CD4-positive, alpha-beta T cell treated with Interleukin-12 subunit alpha and Interleukin-12 subunit beta, for 1 hour (primary cell): ENCODE data around the gene SLC12A3.
"Not testable (repeated sequence)": the region's sequence is repeated elsewhere in the genome, so short reads cannot be mapped to it uniquely, and the experiment has no call there.

Experiments used
- DNase-seq: peaks from one replicate; pipeline ENCODE4 v3.0.0-alpha.2; 2020

Gene SLC12A3

DNA sequence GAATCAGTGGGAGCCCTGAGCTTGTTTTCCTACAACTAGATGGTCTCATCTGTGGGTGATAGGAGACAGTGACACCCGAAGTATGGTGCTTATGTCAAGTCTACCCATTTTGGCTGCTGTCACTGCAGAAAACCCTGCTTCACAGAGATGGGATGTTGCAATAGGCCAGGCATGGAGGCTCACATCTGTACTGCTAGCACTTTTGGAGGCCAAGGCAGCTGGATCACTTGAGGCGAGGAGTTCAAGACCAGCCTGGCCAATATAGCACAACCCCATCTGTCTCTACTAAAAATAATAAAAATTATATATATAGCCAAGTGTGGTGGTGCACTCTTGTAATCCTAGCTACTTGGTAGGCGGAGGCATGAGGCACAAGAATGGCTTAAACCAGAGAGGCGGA is 64.6 kb downstream of the SLC12A3 start:
- DNase-seq, result no peak

- no peak for DNase-seq
Observed at GRCh38 chr16:56930486-56931270, 65.7 kb downstream of the SLC12A3 start.

DNA sequence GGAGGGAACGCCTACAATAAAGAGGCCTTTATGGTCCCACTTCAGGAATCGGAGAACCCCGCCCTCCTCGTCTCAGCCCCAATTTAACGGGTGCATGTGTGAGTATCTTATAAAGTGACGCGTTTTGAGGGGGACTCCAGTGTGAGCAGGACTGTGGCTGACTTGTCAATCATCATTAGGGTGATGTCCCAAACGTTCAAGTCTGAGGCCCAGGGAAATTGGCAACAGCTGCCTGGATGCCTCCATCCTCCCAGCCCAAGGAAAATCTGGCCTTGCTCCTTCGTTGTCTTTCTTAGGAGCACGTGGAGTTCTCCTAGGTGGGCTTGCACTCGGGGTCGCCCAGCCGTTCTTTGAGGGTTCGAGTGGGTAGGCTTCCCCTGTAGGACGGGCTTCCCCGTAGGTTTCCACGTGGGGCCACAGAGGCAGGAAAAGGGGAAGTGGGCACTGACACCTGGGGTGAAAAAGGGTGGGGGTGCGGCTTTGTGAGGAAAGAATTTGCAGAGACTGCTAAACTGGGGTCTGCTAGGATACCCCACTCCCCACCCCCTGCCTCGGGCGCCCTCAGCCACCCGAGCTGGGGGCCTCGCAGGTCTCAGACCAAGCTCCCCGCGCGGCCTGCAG is 66.4 kb downstream of the SLC12A3 start:
- no peak for DNase-seq

- peak; percentile 99 for DNase-seq
Observed at GRCh38 chr16:56931892-56932720, 67.1 kb downstream of the SLC12A3 start, which contains the start of gene HERPUD1. HERPUD1 (plus strand) TSS chr16:56932142; CDS start chr16:56932245, 103 bp downstream.

DNA sequence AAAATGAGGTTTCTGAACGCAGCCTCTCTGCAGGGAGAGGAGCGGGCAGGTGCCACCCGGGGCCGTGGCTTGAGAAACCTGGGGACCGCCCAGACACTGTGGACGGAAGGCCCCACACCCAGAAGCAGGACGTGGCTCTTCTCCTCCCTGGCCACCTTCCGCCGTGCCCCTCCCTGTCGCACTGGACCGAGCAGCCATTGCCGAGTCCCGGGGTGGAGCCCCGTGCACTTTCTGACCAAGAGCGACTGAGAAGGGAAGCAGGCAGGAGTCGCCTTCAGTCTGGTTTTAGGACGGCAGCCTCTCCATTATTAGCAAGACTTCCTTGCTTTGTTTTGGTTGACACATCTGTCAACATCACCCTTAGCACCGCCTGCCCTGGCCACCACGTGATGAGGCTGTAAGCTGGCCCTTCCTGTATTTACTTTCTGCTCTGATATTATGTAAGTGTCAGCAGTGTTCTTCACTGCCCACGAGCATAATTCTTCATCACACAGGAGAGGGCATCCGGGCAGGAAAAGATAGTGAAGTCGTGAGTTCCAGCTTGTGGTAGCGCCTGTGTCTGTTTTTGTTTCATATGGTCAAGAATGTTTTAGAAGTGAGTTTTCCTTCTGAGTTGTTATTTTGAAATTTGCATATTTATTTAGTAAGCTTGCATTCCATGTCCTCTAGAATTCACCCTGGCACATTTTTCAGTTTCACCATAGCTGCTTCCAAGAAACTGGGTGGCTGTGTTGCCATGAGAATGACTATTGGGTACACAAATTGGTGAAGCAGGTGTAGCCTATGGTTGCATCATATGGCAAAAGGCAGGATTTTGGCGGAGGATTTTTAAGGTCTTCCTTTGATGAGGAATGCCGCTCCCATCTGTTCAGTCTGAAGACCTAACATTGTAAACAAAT is 68.0 kb downstream of the SLC12A3 start:
- DNase-seq, result peak; percentile 45

- no peak for DNase-seq
Observed at GRCh38 chr16:56933828-56934598, 69.0 kb downstream of the SLC12A3 start.

- not testable (repeated sequence) for DNase-seq
Observed at GRCh38 chr16:56934599-56935145, 69.7 kb downstream of the SLC12A3 start.

- DNase-seq, result no peak
Observed at GRCh38 chr16:56935201-56935600, 70.2 kb downstream of the SLC12A3 start.

- DNase-seq, result no peak
Observed at GRCh38 chr16:56936491-56936890, 71.5 kb downstream of the SLC12A3 start.

DNA sequence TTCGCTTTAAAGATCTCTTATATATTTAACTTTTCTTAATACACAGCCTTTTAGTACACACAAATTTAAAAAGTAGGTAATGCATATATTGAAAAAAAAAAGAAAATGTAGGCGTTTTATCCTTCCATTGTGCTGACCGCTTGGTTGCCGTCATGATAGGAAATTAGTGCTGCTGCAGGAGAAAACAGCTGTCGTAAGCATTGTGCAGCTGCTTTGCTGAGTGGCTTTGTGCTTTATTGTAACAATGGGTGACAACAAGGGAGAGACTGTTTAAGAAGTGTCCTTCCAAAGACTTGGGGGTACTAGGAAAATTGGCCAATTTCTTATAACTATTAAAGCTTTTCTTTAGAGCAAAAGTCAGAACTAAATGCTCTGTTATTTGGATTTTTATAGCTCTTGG is 71.9 kb downstream of the SLC12A3 start:
- no peak for DNase-seq

- peak; percentile 47 for DNase-seq
Observed at GRCh38 chr16:56938664-56939513, 73.9 kb downstream of the SLC12A3 start.

- DNase-seq, result no peak
Observed at GRCh38 chr16:56939801-56940200, 74.8 kb downstream of the SLC12A3 start.

GRCh38 chr16:56941092-56941491 is 76.1 kb downstream of the SLC12A3 start:
- DNase-seq, result no peak

GRCh38 chr16:56941856-56942331 is 76.9 kb downstream of the SLC12A3 start:
- no peak for DNase-seq

GRCh38 chr16:56943761-56944375 is 78.9 kb downstream of the SLC12A3 start:
- no peak for DNase-seq

- DNase-seq, result no peak
Observed at GRCh38 chr16:56944954-56945839, 80.2 kb downstream of the SLC12A3 start.

DNA sequence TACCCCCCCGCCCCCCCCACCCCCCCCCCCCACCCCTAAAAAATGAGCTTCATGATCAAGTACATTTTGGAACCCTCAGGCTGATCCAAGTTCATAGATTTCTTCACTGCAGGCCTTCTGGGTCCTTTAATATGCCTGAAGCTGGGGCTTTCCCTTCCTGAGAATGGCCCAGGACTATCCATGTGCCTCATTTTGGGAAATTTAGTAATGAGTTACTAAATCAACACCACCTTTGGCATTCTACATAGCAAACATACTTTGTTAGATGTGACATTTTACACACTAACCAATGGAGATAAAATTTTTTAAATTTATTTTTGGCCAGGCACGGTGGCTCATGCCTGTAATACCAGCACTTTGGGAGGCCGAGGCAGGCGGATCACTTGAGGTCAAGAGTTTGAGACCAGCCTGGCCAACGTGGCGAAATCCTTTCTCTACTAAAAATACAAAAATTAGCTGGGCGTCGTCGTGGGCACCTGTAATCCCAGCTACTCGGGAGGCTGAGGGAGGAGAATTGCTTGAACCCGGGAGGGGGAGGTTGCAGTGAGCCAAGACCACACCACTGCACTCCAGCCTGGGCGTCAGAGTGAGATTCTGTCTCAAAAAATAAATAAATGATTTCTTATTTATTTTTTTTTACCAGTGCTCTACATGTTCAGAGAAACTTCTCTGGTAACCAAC is 81.0 kb downstream of the SLC12A3 start:
- DNase-seq, result no peak
